K562 (cell line): Measurements from ENCODE around the gene ARSD. TPM values are rescaled to one million over a fixed set of nuclear protein-coding genes. Genes with fewer than 3 reads are reported as not detected.

Source experiments
- FOXO4 ChIP-seq: fragments of 450-650 bp; formaldehyde crosslinking; IDR thresholded peaks from 2 replicates; pipeline ENCODE4 v1.4.0; 2020; ENCODE audit warnings: mild to moderate bottlenecking, moderate library complexity
- FOXP4 ChIP-seq: sonication (generic); formaldehyde crosslinking; IDR thresholded peaks from 2 replicates; pipeline ENCODE4 v1.8.0; 2022; ENCODE audit warnings: mild to moderate bottlenecking, missing genetic modification reagents, borderline replicate concordance
- HDAC3 ChIP-seq: fragments of 450-650 bp; IDR thresholded peaks from 2 replicates; pipeline ENCODE4 v1.6.1; 2018; ENCODE audit warnings: borderline replicate concordance, mild to moderate bottlenecking, moderate library complexity; ENCODE audit not compliant: partially characterized antibody
- MCM5 ChIP-seq: fragments of 450-650 bp; IDR thresholded peaks from 2 replicates; pipeline ENCODE4 v1.6.1; 2016; ENCODE audit warnings: low read depth
- MIER1 ChIP-seq: fragments of 450-650 bp; IDR thresholded peaks from 2 replicates; pipeline ENCODE4 v1.6.1; 2016; ENCODE audit warnings: antibody characterized with exemption, mild to moderate bottlenecking, low read depth
- ZNF431 ChIP-seq: sonication (generic); formaldehyde crosslinking; IDR thresholded peaks from 2 replicates; pipeline ENCODE4 v1.8.0; 2022; ENCODE audit warnings: mild to moderate bottlenecking, missing genetic modification reagents
- ZNF507 ChIP-seq: conservative IDR thresholded peaks from 2 replicates; pipeline ENCODE4 v1.6.1; 2017; ENCODE audit warnings: missing genetic modification characterization, missing compliant biosample characterization
- polyA plus RNA-seq, 8 experiments: library from polyadenylated mRNA; depleted of rRNA in 4 of 8; stranded (reverse) in 5 of 8; unstranded in 3 of 8; fragments of >200 nt; fragmentation: Nextera tagmentation in 2 of 8; fragmentation: Illumina TruSeq in 1 of 8; extraction: Ambion mirVana in 2 of 8; extraction: Trizol in 1 of 8; gene quantifications; 2 replicates each; pipeline versions ENCODE4 v1.2.1 to v1.2.3, GENCODE V29; 2011 to 2014; ENCODE audit warnings: inconsistent platforms in 1 of 8, missing spikeins in 1 of 8
- total RNA-seq, 7 experiments: library from RNA; depleted of rRNA in 6 of 7; stranded (reverse); fragments of >200 nt in 6 of 7; fragmentation: Illumina TruSeq in 2 of 7; extraction: Trizol in 2 of 7; gene quantifications; 2 replicates each; pipeline versions ENCODE4 v1.2.1 to v1.2.3, GENCODE V29; 2011 to 2021; ENCODE audit warnings: low replicate concordance in 1 of 7
- TF ChIP-seq, protein P1 (sequence below): fragments of 450-650 bp; formaldehyde crosslinking; IDR thresholded peaks from 2 replicates; pipeline ENCODE4 v1.4.0; 2022; ENCODE audit warnings: missing genetic modification characterization
- TF ChIP-seq, protein P2 (sequence below): sonication (generic); formaldehyde crosslinking; IDR thresholded peaks from 2 replicates; pipeline ENCODE4 v1.8.0; 2022; ENCODE audit warnings: mild to moderate bottlenecking, missing genetic modification reagents

ARSD gene
- total and polyA plus RNA-seq, 9 of the 15 experiments (the other 6 are each of a cell fraction or from before 2014, with no cell fraction given), result 0.05 to 0.23 (median 0.09) TPM; not detected in 1

- no peak for TF ChIP-seq ZNF431
- TF ChIP-seq MCM5, result no peak
- TF ChIP-seq FOXP4 (CRISPR knock-in tag), result no peak
- TF ChIP-seq FOXO4 (CRISPR knock-in tag), result no peak
- no peak for TF ChIP-seq MIER1
- TF ChIP-seq, protein P1, sequence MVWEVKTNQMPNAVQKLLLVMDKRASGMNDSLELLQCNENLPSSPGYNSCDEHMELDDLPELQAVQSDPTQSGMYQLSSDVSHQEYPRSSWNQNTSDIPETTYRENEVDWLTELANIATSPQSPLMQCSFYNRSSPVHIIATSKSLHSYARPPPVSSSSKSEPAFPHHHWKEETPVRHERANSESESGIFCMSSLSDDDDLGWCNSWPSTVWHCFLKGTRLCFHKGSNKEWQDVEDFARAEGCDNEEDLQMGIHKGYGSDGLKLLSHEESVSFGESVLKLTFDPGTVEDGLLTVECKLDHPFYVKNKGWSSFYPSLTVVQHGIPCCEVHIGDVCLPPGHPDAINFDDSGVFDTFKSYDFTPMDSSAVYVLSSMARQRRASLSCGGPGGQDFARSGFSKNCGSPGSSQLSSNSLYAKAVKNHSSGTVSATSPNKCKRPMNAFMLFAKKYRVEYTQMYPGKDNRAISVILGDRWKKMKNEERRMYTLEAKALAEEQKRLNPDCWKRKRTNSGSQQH, result no peak
- TF ChIP-seq, protein P2, sequence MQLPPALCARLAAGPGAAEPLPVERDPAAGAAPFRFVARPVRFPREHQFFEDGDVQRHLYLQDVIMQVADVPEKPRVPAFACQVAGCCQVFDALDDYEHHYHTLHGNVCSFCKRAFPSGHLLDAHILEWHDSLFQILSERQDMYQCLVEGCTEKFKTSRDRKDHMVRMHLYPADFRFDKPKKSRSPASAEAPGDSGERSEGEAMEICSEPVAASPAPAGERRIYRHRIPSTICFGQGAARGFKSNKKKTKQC (CRISPR knock-in tag), result no peak
- TF ChIP-seq ZNF507 (tag), result no peak
- peak; percentile 52 for TF ChIP-seq HDAC3
- TF ChIP-seq, all 486 proteins: peak for 43
These were observed 54.7 kb downstream of the ARSD start (continued) for GRCh38 chrX:2874222-2875135.
